ENCODE data around the gene HDGFL2. TPM values are rescaled to one million over a fixed set of nuclear protein-coding genes. Genes with fewer than 3 reads are reported as not detected.

The HDGFL2 gene
- total and polyA plus RNA-seq, 2 of the 8 experiments (the other 6 are each of a cell fraction or from before 2014, with no cell fraction given), result 31.1 to 106 TPM

GRCh38 chr19:4533835-4534424 lies 61.8 kb downstream of the HDGFL2 start:
- H2BK12ac ChIP-seq (ENCODE audit: low read depth, low read length), result no peak overlapping the region
- H3K79me2 ChIP-seq (ENCODE audit: control insufficient read depth in 1 of 2, insufficient read depth in 2 of 2, low read length in 2 of 2), result no peaks in the 10 kb centered on the region
- ChIA-PET POLR2A (ENCODE audit: partially characterized antibody) (interaction anchor here (0.8 to 2.7 kb wide), 8 partner anchors 8 to 234 kb away, joined by 3 to 23 read pairs (median 5); partner anchors contain the start of gene PLIN4), CTCF (ENCODE audit: partially characterized antibody) (interaction anchor here (0.8 to 11.6 kb wide), 7 partner anchors 10 to 99 kb away, joined by 3 to 174 read pairs (median 9); no protein-coding TSS in a partner anchor)
- no peak overlapping the region; a peak in 1 of 4 replicates for H3K4me2 ChIP-seq (ENCODE audit: insufficient read depth in 1 of 2, low read depth in 2 of 2, low read length in 2 of 2)
- no peak overlapping the region for H4K91ac ChIP-seq (replicated peaks; ENCODE audit: insufficient read length, low read length)
- no peaks in the 10 kb centered on the region for H3K79me1 ChIP-seq (ENCODE audit: low read depth, low read length)
- H3K27me3 ChIP-seq (replicated peaks in 1 of 4; ENCODE audit: control insufficient read depth in 3 of 4, extremely low read depth in 1 of 4, insufficient read depth in 3 of 4, low read length in 3 of 4), result peaks cover 0 to 21% (median 16%) of the 10 kb centered on the region in 4 experiments; a peak in 4 of 7 replicates
- peaks cover 0 to 6% (median 3%) of the 10 kb centered on the region in 4 experiments; a peak in 3 of 7 replicates for H3K4me1 ChIP-seq (replicated peaks in 1 of 4; ENCODE audit: control insufficient read depth in 3 of 4, insufficient read depth in 4 of 4, low read length in 3 of 4)
- WGBS, 2 experiments (ENCODE audit: extremely low coverage in 1 of 2, insufficient coverage in 1 of 2, insufficient read length in 1 of 2, insufficient replicate concordance in 2 of 2, low coverage in 1 of 2, low lambda C conversion rate in 2 of 2, missing lambda C conversion rate in 1 of 2), result 85% methylated on average over 7 of the region's 9 CpGs; no CpG with 5 or more reads in 1 of the 2 experiments
- H3K23me2 ChIP-seq (ENCODE audit: low read depth, low read length), result peaks cover 4% of the 10 kb centered on the region; the same call in 1 of the 2 replicates
- TF ChIP-seq SAP30 (IDR thresholded peaks at IDR 0.05; ENCODE audit: insufficient read depth, insufficient replicate concordance, low read length) (no peak), BACH1 (IDR thresholded peaks at IDR 0.05; ENCODE audit: low read length) (no peak), BCL11A (IDR thresholded peaks at IDR 0.05; ENCODE audit: low read depth in 2 of 2, low read length in 2 of 2) (no peak), POLR2A (IDR thresholded peaks at IDR 0.05; ENCODE audit: control extremely low read depth in 1 of 2, low read depth in 2 of 2, low read length in 2 of 2) (no peak), NANOG (IDR thresholded peaks at IDR 0.05; ENCODE audit: insufficient read depth, low read depth, low read length, poor library complexity, severe bottlenecking) (no peak), SRF (IDR thresholded peaks at IDR 0.05; ENCODE audit: low read depth, low read length) (no peak), SP2 (IDR thresholded peaks at IDR 0.05; ENCODE audit: low read length) (no peak), BRCA1 (IDR thresholded peaks at IDR 0.05; ENCODE audit: low read depth, low read length) (no peak), SP1 (IDR thresholded peaks at IDR 0.05; ENCODE audit: low read depth, low read length) (no peak), EP300 (IDR thresholded peaks at IDR 0.05; ENCODE audit: borderline replicate concordance in 1 of 2, low read depth in 2 of 2, low read length in 2 of 2) (no peak), JUN (IDR thresholded peaks at IDR 0.05; ENCODE audit: low read depth, low read length) (no peak), ZNF274 (IDR thresholded peaks at IDR 0.05; ENCODE audit: borderline replicate concordance, extremely low read depth, low read length) (no peak)
- TF ChIP-seq, protein P1, sequence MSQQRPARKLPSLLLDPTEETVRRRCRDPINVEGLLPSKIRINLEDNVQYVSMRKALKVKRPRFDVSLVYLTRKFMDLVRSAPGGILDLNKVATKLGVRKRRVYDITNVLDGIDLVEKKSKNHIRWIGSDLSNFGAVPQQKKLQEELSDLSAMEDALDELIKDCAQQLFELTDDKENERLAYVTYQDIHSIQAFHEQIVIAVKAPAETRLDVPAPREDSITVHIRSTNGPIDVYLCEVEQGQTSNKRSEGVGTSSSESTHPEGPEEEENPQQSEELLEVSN (IDR thresholded peaks at IDR 0.05), result no peak
- H2AK5ac ChIP-seq (ENCODE audit: low read depth, low read length), result no peak overlapping the region
- H3K18ac ChIP-seq (ENCODE audit: extremely low read depth, low read length), result no peak overlapping the region
- no peak overlapping the region for H2AFZ ChIP-seq (ENCODE audit: low read length)
- FAIRE-seq, result no peak
- H2BK20ac ChIP-seq (ENCODE audit: low read length), result no peak overlapping the region
- H3K14ac ChIP-seq (ENCODE audit: insufficient read length), result no peak overlapping the region
- H4K8ac ChIP-seq (ENCODE audit: extremely low read depth, insufficient read depth, low read length), result no peak overlapping the region
- H3K56ac ChIP-seq (replicated peaks; ENCODE audit: insufficient read length, low read depth, low read length), result no peak overlapping the region
- H3K23ac ChIP-seq (ENCODE audit: insufficient read length), result no peak overlapping the region
- H4K5ac ChIP-seq (ENCODE audit: insufficient read length, low read depth, low read length), result no peak overlapping the region
- no peak overlapping the region for H2BK5ac ChIP-seq (ENCODE audit: low read depth, low read length)
- H3K36me3 ChIP-seq (ENCODE audit: control insufficient read depth in 2 of 4, insufficient read depth in 4 of 4, low read length in 3 of 4), result no peaks in the 10 kb centered on the region
- no peak overlapping the region for H2BK15ac ChIP-seq (ENCODE audit: low read length)
- no peak overlapping the region for H2BK120ac ChIP-seq (replicated peaks; ENCODE audit: low read depth, low read length)
- no peak for DNase-seq (ENCODE audit: low read depth in 1 of 2, low spot score in 2 of 2)
- no peak overlapping the region for H3K27ac ChIP-seq (ENCODE audit: low read depth, low read length)
- H3K4ac ChIP-seq (replicated peaks; ENCODE audit: insufficient read length, low read depth, low read length), result no peak overlapping the region
- no peak overlapping the region for H3K4me3 ChIP-seq (ENCODE audit: extremely low read depth in 1 of 4, insufficient read depth in 2 of 4, low read depth in 3 of 4, low read length in 4 of 4)
- H3K9me3 ChIP-seq (ENCODE audit: insufficient read depth in 2 of 2, low read depth in 1 of 2, low read length in 1 of 2), result no peaks in the 10 kb centered on the region
- peaks cover 0 to 3% of the 10 kb centered on the region in 2 experiments for H4K20me1 ChIP-seq (replicated peaks in 1 of 2; ENCODE audit: control insufficient read depth in 1 of 2, insufficient read depth in 2 of 2, low read length in 2 of 2)
- H3K9ac ChIP-seq (replicated peaks in 1 of 4; ENCODE audit: extremely low read depth in 1 of 4, low read depth in 3 of 4, low read length in 3 of 4), result no peak overlapping the region
